ENCODE measurements around the gene KRT86.

KRT86 gene

GRCh38 chr12:52274521-52275120 is at the start of gene KRT86:
Gene KRT86, plus strand, starts transcription at chr12:52274645. Its CDS starts 27,272 bp downstream, at chr12:52301917.
- no peak for DNase-seq

GRCh38 chr12:52225752-52226151 is 48.7 kb upstream of the KRT86 start:
- no peak for DNase-seq

- DNase-seq = no peak
Measured at GRCh38 chr12:52226446-52226845, 48.0 kb upstream of the KRT86 start.

- no peak for DNase-seq
Measured at GRCh38 chr12:52227606-52228166, 46.8 kb upstream of the KRT86 start.

DNA sequence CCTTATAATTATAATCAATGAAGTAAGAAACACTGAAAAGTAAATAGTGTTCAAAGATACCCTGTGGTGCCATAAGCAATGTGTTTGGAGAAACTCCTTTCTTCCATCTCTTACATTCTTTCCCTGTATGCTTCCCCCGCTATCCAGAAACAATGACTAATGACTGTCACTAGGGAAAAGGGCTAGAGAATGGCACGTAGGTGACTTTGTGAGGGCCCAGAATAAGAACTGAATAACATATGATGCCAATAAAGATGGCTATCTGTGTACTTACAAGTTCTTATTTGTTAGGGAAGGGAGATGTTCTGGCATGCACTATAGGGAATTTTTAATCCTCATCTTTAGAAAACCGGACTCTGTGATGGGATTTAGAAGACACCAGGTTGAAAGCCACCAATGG is 46.1 kb upstream of the KRT86 start:
- DNase-seq = no peak

GRCh38 chr12:52228931-52229330 is 45.5 kb upstream of the KRT86 start:
- no peak for DNase-seq

GRCh38 chr12:52229836-52230343 is 44.6 kb upstream of the KRT86 start:
- no peak for DNase-seq

- DNase-seq = no peak
Measured at GRCh38 chr12:52230364-52231281, 43.8 kb upstream of the KRT86 start.

DNA sequence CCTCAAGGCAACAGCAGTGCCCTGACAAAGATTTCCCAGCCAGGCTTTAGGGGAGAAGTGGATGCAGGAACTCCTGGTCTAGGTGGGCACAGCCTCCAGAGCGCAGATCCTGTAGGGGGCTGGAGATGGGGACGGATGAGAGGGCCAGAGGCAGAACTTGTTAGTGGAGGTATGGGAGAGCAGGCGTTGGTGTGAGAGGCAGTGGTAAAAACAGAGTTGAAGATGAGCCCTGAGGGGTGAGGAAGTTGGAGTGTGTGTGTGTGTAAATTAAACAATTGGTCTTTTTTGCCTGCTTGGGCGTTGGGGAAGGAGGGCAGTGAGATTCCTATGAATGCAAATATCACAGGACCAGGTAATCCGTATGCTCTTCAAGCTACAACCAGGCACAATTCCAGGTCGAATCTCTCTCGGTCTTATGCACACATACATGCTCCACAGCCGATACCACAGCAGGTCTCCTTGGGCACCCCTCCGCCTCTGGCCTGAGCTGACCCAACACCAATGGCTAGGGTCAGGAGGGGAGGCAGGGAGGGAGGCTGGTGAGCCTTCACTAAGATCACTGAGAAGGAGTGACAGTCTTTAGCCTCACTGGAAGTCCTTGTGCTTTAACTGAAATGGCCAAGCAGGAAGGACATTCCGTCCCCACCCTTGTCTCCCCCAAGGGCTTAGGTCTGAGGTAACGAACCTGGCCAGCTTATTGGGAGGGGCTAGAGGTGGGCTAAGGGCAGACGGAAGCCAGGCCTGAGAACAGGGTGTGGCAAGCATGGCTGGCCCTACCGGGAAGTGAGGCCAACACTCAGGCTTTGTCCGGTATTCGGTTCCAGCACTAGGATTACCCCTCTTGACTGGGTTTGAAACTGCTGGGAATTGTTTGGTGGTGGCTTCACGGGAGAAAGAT is 42.9 kb upstream of the KRT86 start:
- no peak for DNase-seq

DNA sequence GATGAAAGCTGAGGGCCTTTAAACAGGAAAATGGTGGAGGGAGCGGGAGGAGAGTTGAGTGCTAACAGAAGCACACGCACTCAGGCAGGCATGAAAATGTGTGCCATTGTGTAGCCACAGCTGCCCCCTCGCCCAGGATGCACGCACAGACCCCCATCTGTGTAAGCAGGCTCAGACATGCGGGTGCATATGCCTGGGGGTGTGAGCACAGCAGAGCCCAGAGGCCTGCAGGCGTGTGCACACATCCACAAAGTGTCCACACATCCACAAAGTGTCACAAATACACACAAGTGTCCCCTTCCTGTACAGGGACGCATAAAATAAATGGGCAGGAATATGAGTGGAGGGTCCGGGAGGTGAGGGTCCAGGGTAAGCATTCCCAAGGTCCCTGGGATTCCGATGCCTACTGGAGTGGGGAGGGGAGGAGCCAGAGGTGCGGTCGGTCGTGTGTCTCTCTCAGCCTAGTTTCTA is 42.2 kb upstream of the KRT86 start:
- DNase-seq = no peak

DNA sequence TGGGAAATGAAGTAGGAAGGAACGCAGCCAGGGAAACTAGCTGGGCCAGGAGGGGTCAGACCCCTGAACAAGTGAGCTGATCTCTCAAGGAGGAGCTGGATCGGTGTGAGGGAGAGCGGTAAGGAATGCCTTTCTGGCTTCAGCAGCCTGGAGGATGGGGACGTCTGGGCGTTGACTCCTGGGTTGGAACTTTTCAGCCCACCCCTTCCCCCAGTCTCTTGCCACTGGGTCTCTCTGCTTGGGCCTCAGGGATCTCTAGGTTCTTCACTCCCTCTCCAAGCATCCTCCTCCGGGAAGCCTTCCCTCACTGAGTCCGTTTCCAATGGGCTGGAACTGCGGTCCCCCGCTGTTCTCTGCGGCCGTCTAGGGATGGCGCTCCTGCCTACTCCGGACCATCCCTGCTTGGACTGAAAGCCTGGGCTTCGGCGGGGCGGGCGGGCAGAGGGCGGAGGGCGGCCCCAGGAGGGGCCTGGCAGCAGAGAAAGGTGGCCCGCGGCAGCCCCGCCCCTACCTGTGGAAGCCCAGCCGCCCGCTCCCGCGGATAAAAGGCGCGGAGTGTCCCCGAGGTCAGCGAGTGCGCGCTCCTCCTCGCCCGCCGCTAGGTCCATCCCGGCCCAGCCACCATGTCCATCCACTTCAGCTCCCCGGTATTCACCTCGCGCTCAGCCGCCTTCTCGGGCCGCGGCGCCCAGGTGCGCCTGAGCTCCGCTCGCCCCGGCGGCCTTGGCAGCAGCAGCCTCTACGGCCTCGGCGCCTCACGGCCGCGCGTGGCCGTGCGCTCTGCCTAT is 41.6 kb upstream of the KRT86 start, which contains the start of gene KRT7:
Gene KRT7, plus strand, starts transcription at position 570 of the 788 bp plus-strand sequence. Its CDS starts 54 bp downstream, at position 624.
- DNase-seq = no peak

GRCh38 chr12:52233462-52234207 is 40.8 kb upstream of the KRT86 start:
- DNase-seq = no peak

DNA sequence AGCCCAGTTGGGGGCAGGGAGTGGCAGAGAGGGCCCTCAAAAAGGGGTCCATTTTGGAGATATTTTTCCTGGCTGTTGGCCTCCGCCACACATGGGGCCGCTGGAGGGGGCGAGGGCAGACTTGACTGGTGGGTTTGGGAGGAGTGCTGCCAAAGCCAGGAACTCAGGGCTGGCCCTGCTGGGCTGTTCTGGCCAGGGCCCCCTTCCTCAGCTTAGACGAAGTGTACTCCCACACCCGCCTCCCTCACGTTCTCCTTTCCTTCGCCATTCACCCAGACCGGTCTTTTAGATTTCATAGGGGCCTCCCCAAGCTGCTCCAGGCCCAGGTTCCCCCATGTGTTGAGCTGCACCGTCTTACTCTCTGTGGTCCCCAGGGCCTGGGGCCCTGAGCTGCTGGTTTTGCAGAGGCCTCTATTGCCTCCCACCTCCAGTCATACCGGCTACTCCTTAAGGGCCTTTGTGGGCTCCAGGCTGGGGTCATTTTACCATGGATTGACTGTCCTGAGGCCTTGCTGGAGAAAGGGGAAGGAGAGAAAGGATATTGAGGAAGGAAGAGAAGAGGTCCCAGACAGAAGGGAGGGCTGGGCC is 40.1 kb upstream of the KRT86 start:
- no peak for DNase-seq

DNA sequence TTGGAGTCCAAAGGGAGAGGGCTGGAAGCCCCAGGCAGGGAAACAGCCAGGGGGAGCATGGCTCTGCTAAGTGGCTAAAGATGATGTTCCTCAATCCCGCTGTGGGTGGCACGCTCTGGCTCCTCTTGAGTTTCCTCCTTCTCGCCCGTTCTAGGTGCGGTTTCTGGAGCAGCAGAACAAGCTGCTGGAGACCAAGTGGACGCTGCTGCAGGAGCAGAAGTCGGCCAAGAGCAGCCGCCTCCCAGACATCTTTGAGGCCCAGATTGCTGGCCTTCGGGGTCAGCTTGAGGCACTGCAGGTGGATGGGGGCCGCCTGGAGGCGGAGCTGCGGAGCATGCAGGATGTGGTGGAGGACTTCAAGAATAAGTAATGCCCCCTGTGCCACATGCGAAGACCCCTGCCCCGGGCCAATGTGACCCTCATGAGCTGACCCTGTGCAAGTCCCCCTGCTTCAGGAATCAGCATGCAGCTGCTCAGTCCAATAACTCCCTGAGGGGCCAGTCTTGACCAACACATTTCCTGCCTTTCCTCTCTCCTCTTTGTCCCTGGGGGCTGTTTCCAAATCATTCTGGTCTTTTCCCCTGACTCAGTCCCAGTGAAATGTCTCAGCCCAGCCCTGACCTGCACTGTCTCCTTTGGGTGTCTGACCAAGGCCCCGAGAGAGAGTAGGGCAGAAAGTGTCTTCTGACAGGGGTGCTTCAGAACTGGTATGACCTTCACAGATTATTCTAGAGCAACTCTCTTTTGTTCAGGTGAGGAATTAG is 39.3 kb upstream of the KRT86 start:
- no peak for DNase-seq

- no peak for DNase-seq
Measured at GRCh38 chr12:52235822-52236361, 38.6 kb upstream of the KRT86 start.

GRCh38 chr12:52236386-52237050 is 37.9 kb upstream of the KRT86 start:
- DNase-seq = no peak

- no peak for DNase-seq
Measured at GRCh38 chr12:52238207-52238840, 36.1 kb upstream of the KRT86 start.

All from amygdala (tissue), 56 donors.